SK-N-SH (cell line): ENCODE data around the gene AHDC1. TPM values are rescaled to one million over a fixed set of nuclear protein-coding genes. Genes with fewer than 3 reads are reported as not detected.

Source experiments
- CTCF ChIA-PET: fragments of 300-600, 350-600 bp; formaldehyde crosslinking; extraction: SDS; loops from one replicate; lab custom pipeline; 2021; lab: Yijun Ruan, JAX
- POLR2A ChIA-PET: fragments of 350-600 bp; sonication (Branson Sonifier 250); formaldehyde crosslinking; extraction: SDS; loops from one replicate; lab custom pipeline; 2020; ENCODE audit warnings: antibody characterized with exemption, inconsistent platforms; lab: Yijun Ruan, JAX
- DNase-seq: peaks from one replicate; pipeline ENCODE4 v3.0.0; 2012
- H2AFZ ChIP-seq: fragments of 200-600 bp; sonication (generic); 2 replicates; pipeline ENCODE4 v1.8.1; 2016; ENCODE audit warnings: antibody characterized with exemption, mild to moderate bottlenecking, low read depth
- H3F3A ChIP-seq: fragments of 200-600 bp; sonication (generic); replicated peaks from 2 replicates; pipeline ENCODE3; 2016; ENCODE audit warnings: antibody characterized with exemption, mild to moderate bottlenecking; ENCODE audit not compliant: insufficient read depth
- H3K27ac ChIP-seq, 2 experiments: fragments of 200-500 bp in 1 of 2; fragments of 200-600 bp in 1 of 2; sonication (Bioruptor generic) in 1 of 2; sonication (generic), shearing (Covaris generic) in 1 of 2; 2 replicates each; pipeline versions ENCODE4 v1.5.1 to v1.6.1; 2014 to 2016; ENCODE audit warnings: low read depth in 2 of 2, inconsistent platforms in 1 of 2, low read length in 1 of 2, mild to moderate bottlenecking in 1 of 2, mixed read lengths in 1 of 2
- H3K27me3 ChIP-seq: fragments of 200-600 bp; sonication (generic), shearing (Covaris generic); 2 replicates; pipeline ENCODE4 v1.6.1; 2016; ENCODE audit warnings: mixed run types; ENCODE audit not compliant: insufficient read depth
- H3K36me3 ChIP-seq, 2 experiments: fragments of 200-500 bp in 1 of 2; fragments of 200-600 bp in 1 of 2; sonication (Bioruptor generic) in 1 of 2; sonication (generic) in 1 of 2; replicated peaks in 1 of 2; 2 replicates each; pipeline versions ENCODE3 to v1.5.1; 2014 to 2016; ENCODE audit warnings: low read length in 1 of 2, mild to moderate bottlenecking in 1 of 2; ENCODE audit not compliant: insufficient read depth in 2 of 2, control insufficient read depth in 1 of 2
- H3K4me1 ChIP-seq, 2 experiments: fragments of 200-500 bp in 1 of 2; fragments of 200-600 bp in 1 of 2; sonication (Bioruptor generic) in 1 of 2; sonication (generic), shearing (Covaris generic) in 1 of 2; 2 replicates each; pipeline versions ENCODE4 v1.5.1 to v1.6.1; 2014 to 2016; ENCODE audit warnings: low read depth in 1 of 2, low read length in 1 of 2, mixed run types in 1 of 2; ENCODE audit not compliant: insufficient read depth in 2 of 2, control insufficient read depth in 1 of 2
- H3K4me2 ChIP-seq: fragments of 200-600 bp; sonication (generic), shearing (Covaris generic); 2 replicates; pipeline ENCODE4 v1.6.1; 2017; ENCODE audit warnings: mixed run types
- H3K4me3 ChIP-seq, 2 experiments: fragments of 200-500 bp in 1 of 2; fragments of 200-600 bp in 1 of 2; sonication (Bioruptor generic) in 1 of 2; sonication (generic), shearing (Covaris generic) in 1 of 2; 2 replicates each; pipeline versions ENCODE4 v1.5.1 to v1.8.1; 2014 to 2016; ENCODE audit warnings: low read depth in 2 of 2, inconsistent platforms in 1 of 2, low read length in 1 of 2, mild to moderate bottlenecking in 1 of 2, mixed read lengths in 1 of 2, moderate library complexity in 1 of 2
- H3K79me2 ChIP-seq: fragments of 200-600 bp; sonication (generic); 2 replicates; pipeline ENCODE4 v1.8.1; 2017; ENCODE audit warnings: mild to moderate bottlenecking; ENCODE audit not compliant: insufficient read depth
- H3K9ac ChIP-seq: fragments of 200-600 bp; sonication (generic); 2 replicates; pipeline ENCODE4 v1.6.1; 2017; ENCODE audit warnings: mixed run types
- H3K9me2 ChIP-seq: fragments of 200-600 bp; sonication (generic); 2 replicates; pipeline ENCODE4 v1.6.1; 2017; ENCODE audit warnings: mixed run types
- H3K9me3 ChIP-seq: fragments of 200-600 bp; sonication (generic); 2 replicates; pipeline ENCODE4 v1.6.1; 2017; ENCODE audit warnings: mixed run types, mild to moderate bottlenecking, moderate library complexity
- H4K20me1 ChIP-seq: fragments of 200-600 bp; sonication (generic); 2 replicates; pipeline ENCODE4 v1.6.1; 2017; ENCODE audit warnings: mild to moderate bottlenecking, mixed run types; ENCODE audit not compliant: insufficient read depth
- CHD2 ChIP-seq: fragments of 150-350 bp; IDR thresholded peaks from 2 replicates; pipeline ENCODE4 v1.6.1; 2018; ENCODE audit warnings: low read length; ENCODE audit not compliant: partially characterized antibody
- ELF1 ChIP-seq: IDR thresholded peaks from 2 replicates; pipeline ENCODE4 v1.4.0; 2012
- EP300 ChIP-seq, 2 experiments: IDR thresholded peaks; 2 replicates each; pipeline versions ENCODE4 v1.4.0 to v1.6.1; 2012; ENCODE audit warnings: borderline replicate concordance in 1 of 2, low read depth in 1 of 2, low read length in 1 of 2
- FOSL2 ChIP-seq: IDR thresholded peaks from 2 replicates; pipeline ENCODE4 v1.4.0; 2012; ENCODE audit warnings: low read depth, mild to moderate bottlenecking, moderate library complexity, borderline replicate concordance
- FOXJ3 ChIP-seq: sonication (generic); formaldehyde crosslinking; IDR thresholded peaks from 2 replicates; pipeline ENCODE4 v1.5.1; 2020; ENCODE audit warnings: mild to moderate bottlenecking, missing genetic modification reagents
- GATA2 ChIP-seq: sonication (generic); formaldehyde crosslinking; IDR thresholded peaks from 2 replicates; pipeline ENCODE4 v1.5.0; 2020; ENCODE audit warnings: mild to moderate bottlenecking, missing genetic modification reagents
- MEF2A ChIP-seq: IDR thresholded peaks from 2 replicates; pipeline ENCODE4 v1.4.0; 2012; ENCODE audit warnings: low read depth, borderline replicate concordance
- MXI1 ChIP-seq: IDR thresholded peaks from 2 replicates; pipeline ENCODE4 v1.6.1; 2012; ENCODE audit warnings: mild to moderate bottlenecking, low read depth, low read length, improper control_type of control experiment
- NRF1 ChIP-seq: IDR thresholded peaks from 2 replicates; pipeline ENCODE4 v1.6.1; 2012; ENCODE audit warnings: low read depth, mild to moderate bottlenecking, low read length
- RAD21 ChIP-seq: IDR thresholded peaks from 2 replicates; pipeline ENCODE4 v1.6.1; 2012; ENCODE audit warnings: mild to moderate bottlenecking, low read length
- RXRA ChIP-seq: IDR thresholded peaks from 2 replicates; pipeline ENCODE4 v1.4.0; 2012; ENCODE audit warnings: low read depth, mild to moderate bottlenecking, borderline replicate concordance
- TAF1 ChIP-seq: IDR thresholded peaks from 2 replicates; pipeline ENCODE4 v1.6.1; 2012; ENCODE audit warnings: low read depth, mild to moderate bottlenecking, low read length, moderate library complexity, borderline replicate concordance
- TEAD4 ChIP-seq: IDR thresholded peaks from 2 replicates; pipeline ENCODE4 v1.4.0; 2012; ENCODE audit warnings: mild to moderate bottlenecking, borderline replicate concordance; ENCODE audit not compliant: insufficient read depth
- WGBS: methylation state at CpG from one replicate; pipeline ENCODE4 v1.1.6; 2017; ENCODE audit warnings: low lambda C conversion rate; 5-methylcytosine and 5-hydroxymethylcytosine counted together
- polyA plus RNA-seq, 3 experiments: library from polyadenylated mRNA; depleted of rRNA; stranded (reverse); fragments of >200 nt; gene quantifications; 2 replicates each; pipeline ENCODE4 v1.2.3, GENCODE V29; 2012
- TF ChIP-seq, protein P1 (sequence below): IDR thresholded peaks from 2 replicates; pipeline ENCODE4; 2012
- TF ChIP-seq, protein P2 (sequence below): IDR thresholded peaks from 2 replicates; pipeline ENCODE4 v1.4.0; 2012; ENCODE audit warnings: low read depth, borderline replicate concordance
- TF ChIP-seq, protein P3 (sequence below): fragments of 150-350 bp; IDR thresholded peaks from 2 replicates; pipeline ENCODE4 v1.6.1; 2016; ENCODE audit warnings: mild to moderate bottlenecking, low read depth, low read length
- TF ChIP-seq, protein P4 (sequence below): fragments of 150-350 bp; IDR thresholded peaks from 2 replicates; pipeline ENCODE4 v1.6.1; 2017; ENCODE audit warnings: antibody characterized with exemption, low read length, low read depth, borderline replicate concordance
- TF ChIP-seq, protein P5 (sequence below): IDR thresholded peaks from 2 replicates; pipeline ENCODE4 v1.4.0; 2012; ENCODE audit warnings: low read depth

Gene AHDC1
- polyA plus RNA-seq, 1 of the 3 experiments (the other 2 are of a cell fraction) = 8.5 TPM

DNA sequence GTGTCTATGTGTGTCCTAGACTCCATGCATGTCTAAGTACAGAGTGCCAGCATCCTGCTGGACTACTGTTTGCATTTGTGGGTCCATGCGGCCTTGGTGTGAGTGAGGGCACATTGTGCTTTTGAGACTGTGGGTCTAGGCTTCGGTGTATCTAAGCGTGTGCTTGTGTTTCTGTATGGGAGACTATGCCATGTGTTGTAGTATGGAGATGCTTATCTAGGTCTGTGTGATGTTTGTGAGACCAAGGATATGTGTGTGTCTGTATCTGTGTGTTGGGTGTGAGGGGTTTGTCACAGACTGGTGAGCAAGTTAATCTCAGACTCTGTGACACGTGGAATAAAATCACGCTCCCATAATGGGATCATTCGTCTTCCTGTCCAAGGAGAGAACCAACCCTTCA is 14.5 kb downstream of the AHDC1 start:
- peaks cover 37 to 50% of the 10 kb centered on the region in 2 experiments for H3K4me1 ChIP-seq
- H3K79me2 ChIP-seq = peaks cover 85% of the 10 kb centered on the region
- no peaks in the 10 kb centered on the region for H3K9me2 ChIP-seq
- no peaks in the 10 kb centered on the region for H3F3A ChIP-seq
- H3K4me2 ChIP-seq = peak overlapping the region; percentile 36; the same call in 1 of the 2 replicates
- no peaks in the 10 kb centered on the region for H3K27me3 ChIP-seq
- POLR2A ChIA-PET = interaction anchor here (1.4 to 1.8 kb wide), 2 partner anchors 10 to 27 kb away, joined by 6 to 7 read pairs; no protein-coding TSS in a partner anchor
- H3K4me3 ChIP-seq = no peak overlapping the region
- no peaks in the 10 kb centered on the region for H3K9me3 ChIP-seq
- peak; percentile 63 for DNase-seq
- H3K36me3 ChIP-seq = peaks cover 0 to 2% of the 10 kb centered on the region in 2 experiments
- WGBS = 98% methylated on average over 6 of the region's 6 CpGs
- H2AFZ ChIP-seq = no peak overlapping the region
- CTCF ChIA-PET = interaction anchor here (2.3 to 27.7 kb wide), 3 partner anchors 13 to 26 kb away, joined by 8 to 603 read pairs (median 8); no protein-coding TSS in a partner anchor
- no peak overlapping the region for H3K9ac ChIP-seq
- TF ChIP-seq, protein P1, sequence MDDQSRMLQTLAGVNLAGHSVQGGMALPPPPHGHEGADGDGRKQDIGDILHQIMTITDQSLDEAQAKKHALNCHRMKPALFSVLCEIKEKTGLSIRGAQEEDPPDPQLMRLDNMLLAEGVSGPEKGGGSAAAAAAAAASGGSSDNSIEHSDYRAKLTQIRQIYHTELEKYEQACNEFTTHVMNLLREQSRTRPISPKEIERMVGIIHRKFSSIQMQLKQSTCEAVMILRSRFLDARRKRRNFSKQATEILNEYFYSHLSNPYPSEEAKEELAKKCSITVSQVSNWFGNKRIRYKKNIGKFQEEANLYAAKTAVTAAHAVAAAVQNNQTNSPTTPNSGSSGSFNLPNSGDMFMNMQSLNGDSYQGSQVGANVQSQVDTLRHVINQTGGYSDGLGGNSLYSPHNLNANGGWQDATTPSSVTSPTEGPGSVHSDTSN = no peak
- TF ChIP-seq FOXJ3 (CRISPR knock-in tag) (no peak), TEAD4 (no peak), RAD21 (no peak), FOSL2 (no peak), MXI1 (0 out of 2 replicates have a peak, but pooled peaks have one; percentile 47), GATA2 (peak; percentile 79), MEF2A (no peak), TAF1 (no peak), EP300 (IDR thresholded peaks at IDR 0.05; ENCODE audit: borderline replicate concordance in 1 of 2, low read depth in 1 of 2, low read length in 1 of 2) (0 out of 4 replicates have a peak, but pooled peaks of 1 of the 2 experiments have one; percentile 2), ELF1 (no peak)
- TF ChIP-seq, protein P2, sequence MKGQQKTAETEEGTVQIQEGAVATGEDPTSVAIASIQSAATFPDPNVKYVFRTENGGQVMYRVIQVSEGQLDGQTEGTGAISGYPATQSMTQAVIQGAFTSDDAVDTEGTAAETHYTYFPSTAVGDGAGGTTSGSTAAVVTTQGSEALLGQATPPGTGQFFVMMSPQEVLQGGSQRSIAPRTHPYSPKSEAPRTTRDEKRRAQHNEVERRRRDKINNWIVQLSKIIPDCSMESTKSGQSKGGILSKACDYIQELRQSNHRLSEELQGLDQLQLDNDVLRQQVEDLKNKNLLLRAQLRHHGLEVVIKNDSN = no peak
- H4K20me1 ChIP-seq = peaks cover 72% of the 10 kb centered on the region
- H3K27ac ChIP-seq = peak overlapping the region; percentile 24 to 84; a peak in 3 of 4 replicates

DNA sequence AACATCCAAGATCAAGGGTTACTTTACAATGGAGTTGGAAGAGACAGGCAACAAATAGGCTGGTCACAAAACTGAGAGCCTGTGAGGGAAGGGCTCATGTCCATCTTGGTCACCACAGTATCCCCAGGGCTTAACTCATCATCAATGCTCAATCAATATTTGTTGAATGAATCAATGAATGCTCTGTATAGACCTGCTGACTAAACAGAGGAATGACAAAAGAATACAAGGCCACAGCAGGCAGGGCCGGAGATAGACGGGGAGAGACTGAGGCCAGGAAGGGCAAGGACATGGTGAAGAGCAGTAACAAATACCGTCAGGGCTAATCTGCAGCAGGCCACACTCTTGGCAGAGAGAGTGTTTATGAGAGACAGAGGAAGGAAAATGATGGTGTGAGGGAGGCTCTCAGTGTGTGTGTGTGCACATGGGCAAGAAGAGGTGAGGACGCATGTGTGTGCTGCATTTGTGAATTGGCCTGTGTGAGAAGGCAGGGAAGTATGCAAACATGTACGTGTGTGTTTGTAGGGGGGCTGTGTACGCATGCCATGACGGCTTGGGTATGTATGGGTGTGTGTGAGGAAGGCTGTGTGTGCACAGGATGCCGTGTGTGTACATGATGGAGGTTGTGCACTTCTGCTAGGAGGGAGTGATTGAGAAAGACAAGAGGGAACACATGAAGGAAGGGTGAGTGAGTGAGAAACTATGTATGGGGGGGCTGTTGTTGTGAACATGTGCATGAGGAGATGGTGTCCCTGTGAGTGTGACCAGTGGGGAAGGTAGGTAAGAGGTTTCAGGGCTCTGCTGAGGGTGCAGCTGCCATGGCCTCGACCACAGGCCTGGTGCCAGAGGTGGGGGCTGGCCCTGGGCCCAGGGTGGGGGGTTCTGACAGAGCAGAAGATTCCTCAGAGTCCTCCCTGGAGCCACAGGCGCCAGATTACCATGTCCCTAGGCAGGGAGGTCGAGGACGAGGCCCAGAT is 15.4 kb downstream of the AHDC1 start:
- peaks cover 72% of the 10 kb centered on the region for H4K20me1 ChIP-seq
- no peak overlapping the region for H3K4me3 ChIP-seq
- no peaks in the 10 kb centered on the region for H3K27me3 ChIP-seq
- peaks cover 85% of the 10 kb centered on the region for H3K79me2 ChIP-seq
- POLR2A ChIA-PET = no interaction called here
- CTCF ChIA-PET = interaction anchor here (0.6 to 1.2 kb wide), 2 partner anchors 20 to 230 kb away, joined by 3 to 9 read pairs; no protein-coding TSS in a partner anchor
- no peaks in the 10 kb centered on the region for H3K9me3 ChIP-seq
- no peaks in the 10 kb centered on the region for H3F3A ChIP-seq
- no peaks in the 10 kb centered on the region for H3K9me2 ChIP-seq
- no peak overlapping the region for H3K9ac ChIP-seq
- WGBS = 87% methylated on average over 9 of the region's 12 CpGs
- H3K27ac ChIP-seq = peak overlapping the region in 1 of 2 experiments; percentile 84; a peak in 3 of 4 replicates
- peak; percentile 58 for DNase-seq
- no peak overlapping the region for H2AFZ ChIP-seq
- H3K4me1 ChIP-seq = peaks cover 34 to 43% of the 10 kb centered on the region in 2 experiments
- H3K36me3 ChIP-seq = peaks cover 0 to 2% of the 10 kb centered on the region in 2 experiments
- H3K4me2 ChIP-seq = 0 out of 2 replicates have a peak overlapping the region, but pooled peaks have one; percentile 36
- TF ChIP-seq, protein P3, sequence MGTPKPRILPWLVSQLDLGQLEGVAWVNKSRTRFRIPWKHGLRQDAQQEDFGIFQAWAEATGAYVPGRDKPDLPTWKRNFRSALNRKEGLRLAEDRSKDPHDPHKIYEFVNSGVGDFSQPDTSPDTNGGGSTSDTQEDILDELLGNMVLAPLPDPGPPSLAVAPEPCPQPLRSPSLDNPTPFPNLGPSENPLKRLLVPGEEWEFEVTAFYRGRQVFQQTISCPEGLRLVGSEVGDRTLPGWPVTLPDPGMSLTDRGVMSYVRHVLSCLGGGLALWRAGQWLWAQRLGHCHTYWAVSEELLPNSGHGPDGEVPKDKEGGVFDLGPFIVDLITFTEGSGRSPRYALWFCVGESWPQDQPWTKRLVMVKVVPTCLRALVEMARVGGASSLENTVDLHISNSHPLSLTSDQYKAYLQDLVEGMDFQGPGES = no peak
- TF ChIP-seq, protein P4, sequence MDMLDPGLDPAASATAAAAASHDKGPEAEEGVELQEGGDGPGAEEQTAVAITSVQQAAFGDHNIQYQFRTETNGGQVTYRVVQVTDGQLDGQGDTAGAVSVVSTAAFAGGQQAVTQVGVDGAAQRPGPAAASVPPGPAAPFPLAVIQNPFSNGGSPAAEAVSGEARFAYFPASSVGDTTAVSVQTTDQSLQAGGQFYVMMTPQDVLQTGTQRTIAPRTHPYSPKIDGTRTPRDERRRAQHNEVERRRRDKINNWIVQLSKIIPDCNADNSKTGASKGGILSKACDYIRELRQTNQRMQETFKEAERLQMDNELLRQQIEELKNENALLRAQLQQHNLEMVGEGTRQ = no peak
- TF ChIP-seq MEF2A (no peak), CHD2 (no peak), NRF1 (no peak), RXRA (no peak), ELF1 (no peak), TAF1 (no peak), GATA2 (no peak), FOXJ3 (CRISPR knock-in tag) (no peak)
- TF ChIP-seq, protein P1 = no peak
- TF ChIP-seq, protein P5, sequence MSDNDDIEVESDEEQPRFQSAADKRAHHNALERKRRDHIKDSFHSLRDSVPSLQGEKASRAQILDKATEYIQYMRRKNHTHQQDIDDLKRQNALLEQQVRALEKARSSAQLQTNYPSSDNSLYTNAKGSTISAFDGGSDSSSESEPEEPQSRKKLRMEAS = no peak
